ENCODE results near the gene RFX4.

RFX4 gene

GRCh38 chr12:106804668-106805067 is 221.9 kb downstream of the RFX4 start:
- TF ChIP-seq, protein P1, sequence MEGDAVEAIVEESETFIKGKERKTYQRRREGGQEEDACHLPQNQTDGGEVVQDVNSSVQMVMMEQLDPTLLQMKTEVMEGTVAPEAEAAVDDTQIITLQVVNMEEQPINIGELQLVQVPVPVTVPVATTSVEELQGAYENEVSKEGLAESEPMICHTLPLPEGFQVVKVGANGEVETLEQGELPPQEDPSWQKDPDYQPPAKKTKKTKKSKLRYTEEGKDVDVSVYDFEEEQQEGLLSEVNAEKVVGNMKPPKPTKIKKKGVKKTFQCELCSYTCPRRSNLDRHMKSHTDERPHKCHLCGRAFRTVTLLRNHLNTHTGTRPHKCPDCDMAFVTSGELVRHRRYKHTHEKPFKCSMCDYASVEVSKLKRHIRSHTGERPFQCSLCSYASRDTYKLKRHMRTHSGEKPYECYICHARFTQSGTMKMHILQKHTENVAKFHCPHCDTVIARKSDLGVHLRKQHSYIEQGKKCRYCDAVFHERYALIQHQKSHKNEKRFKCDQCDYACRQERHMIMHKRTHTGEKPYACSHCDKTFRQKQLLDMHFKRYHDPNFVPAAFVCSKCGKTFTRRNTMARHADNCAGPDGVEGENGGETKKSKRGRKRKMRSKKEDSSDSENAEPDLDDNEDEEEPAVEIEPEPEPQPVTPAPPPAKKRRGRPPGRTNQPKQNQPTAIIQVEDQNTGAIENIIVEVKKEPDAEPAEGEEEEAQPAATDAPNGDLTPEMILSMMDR (IDR thresholded peaks at IDR 0.05; ENCODE audit: control insufficient read depth, extremely low read depth, insufficient read depth), result no peak
- no peak for DNase-seq (ENCODE audit: low read depth)

More at GRCh38 chr12:106804668-106805067, 221.9 kb downstream of the RFX4 start:
- H3K4me3 ChIP-seq (ENCODE audit: low read depth, low read length), result no peak overlapping the region
